Fibroblast of lung (primary cell): ENCODE measurements around the gene WNT6.

Experiments
- CTCF ChIP-seq, 2 donors: IDR thresholded peaks in 1 of 2; conservative IDR thresholded peaks in 1 of 2; 1 replicate in 1 of 2; 2 replicates in 1 of 2; pipeline ENCODE4 v1.5.1; 2011 to 2012; ENCODE audit warnings: low read length in 2 of 2, control low read depth in 1 of 2, inconsistent platforms in 1 of 2, low read depth in 1 of 2, mild to moderate bottlenecking in 1 of 2
- EZH2 ChIP-seq: IDR thresholded peaks from 2 replicates; pipeline ENCODE4 v1.5.1; 2012; ENCODE audit warnings: low read length, control low read depth, mild to moderate bottlenecking; ENCODE audit errors: missing control alignments

GRCh38 chr2:218869064-218869463, 9.5 kb downstream of the WNT6 start:
- no peak for TF ChIP-seq CTCF (conservative IDR thresholded peaks at IDR 0.05 in 1 of 2, IDR thresholded peaks at IDR 0.05 in 1 of 2; ENCODE audit: low read depth in 1 of 2, low read length in 2 of 2)
- no peak for TF ChIP-seq EZH2
